Parietal lobe (tissue), 2 donors: ENCODE measurements around the gene GPT2. TPM values are rescaled to one million over a fixed set of nuclear protein-coding genes. Genes with fewer than 3 reads are reported as not detected.

ENCODE experiments used
- small RNA-seq: library from RNA; depleted of rRNA; stranded (forward); fragments of <200 nt; gene quantifications from one replicate; pipeline ENCODE3, GENCODE V24; 2014; ENCODE audit warnings: low replicate concordance
- total RNA-seq: library from RNA; depleted of rRNA; stranded (reverse); fragments of >200 nt; gene quantifications from one replicate; pipeline ENCODE4 v1.2.3, GENCODE V29; 2014

GPT2 gene
- total RNA-seq: 26.0 TPM

GRCh38 chr16:46883690-46884512, at the start of gene GPT2:
TSS of gene GPT2 (plus strand) at chr16:46884362. CDS start at chr16:46884716, 354 bp downstream.

GRCh38 chr16:46973207-46973995, 89.2 kb downstream of the GPT2 start, which contains the start of gene DNAJA2:
TSS of gene DNAJA2 (minus strand) at chr16:46973674. CDS start at chr16:46973572, 102 bp downstream.

Small RNA genes within 50 kb of the gene (small RNA-seq; reads per million reads assigned to genes)
- not detected for gene AC007225.2

Other genes starting within 250 kb of the GPT2 start
- gene VPS35, start 195.2 kb upstream of the GPT2 start, total RNA-seq: 165 TPM
- 11.9 TPM for gene ORC6, start 194.7 kb upstream of the GPT2 start, total RNA-seq
- gene MYLK3, start 136.0 kb upstream of the GPT2 start, total RNA-seq: 0.94 TPM
- 32.9 TPM for gene C16orf87, start 53.2 kb upstream of the GPT2 start, total RNA-seq
- gene DNAJA2, start 89.3 kb downstream of the GPT2 start, total RNA-seq: 67.6 TPM